ENCODE results near the gene SPDEF.

The SPDEF gene

DNA sequence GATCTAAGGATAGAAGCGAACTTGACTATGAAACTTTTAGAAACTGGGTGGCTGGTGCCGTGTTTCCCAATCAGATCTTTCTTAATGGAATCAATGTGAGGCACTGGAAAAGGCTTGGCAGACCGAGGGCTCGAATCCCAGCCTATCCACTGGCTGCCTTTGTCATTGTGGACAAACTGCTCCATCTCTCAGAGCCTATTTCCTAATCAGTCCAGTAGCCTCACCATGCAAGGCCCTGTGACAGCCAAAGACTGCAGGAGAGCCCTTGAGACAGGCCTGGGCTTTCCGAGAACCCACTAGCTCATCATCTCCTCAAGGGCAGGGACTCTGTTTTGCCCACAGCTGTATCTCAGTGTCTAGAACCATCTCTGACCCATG lies 43.4 kb downstream of the SPDEF start:
- DNase-seq: no peak

GRCh38 chr6:34511915-34512737 lies 44.0 kb downstream of the SPDEF start:
- DNase-seq: no peak

DNA sequence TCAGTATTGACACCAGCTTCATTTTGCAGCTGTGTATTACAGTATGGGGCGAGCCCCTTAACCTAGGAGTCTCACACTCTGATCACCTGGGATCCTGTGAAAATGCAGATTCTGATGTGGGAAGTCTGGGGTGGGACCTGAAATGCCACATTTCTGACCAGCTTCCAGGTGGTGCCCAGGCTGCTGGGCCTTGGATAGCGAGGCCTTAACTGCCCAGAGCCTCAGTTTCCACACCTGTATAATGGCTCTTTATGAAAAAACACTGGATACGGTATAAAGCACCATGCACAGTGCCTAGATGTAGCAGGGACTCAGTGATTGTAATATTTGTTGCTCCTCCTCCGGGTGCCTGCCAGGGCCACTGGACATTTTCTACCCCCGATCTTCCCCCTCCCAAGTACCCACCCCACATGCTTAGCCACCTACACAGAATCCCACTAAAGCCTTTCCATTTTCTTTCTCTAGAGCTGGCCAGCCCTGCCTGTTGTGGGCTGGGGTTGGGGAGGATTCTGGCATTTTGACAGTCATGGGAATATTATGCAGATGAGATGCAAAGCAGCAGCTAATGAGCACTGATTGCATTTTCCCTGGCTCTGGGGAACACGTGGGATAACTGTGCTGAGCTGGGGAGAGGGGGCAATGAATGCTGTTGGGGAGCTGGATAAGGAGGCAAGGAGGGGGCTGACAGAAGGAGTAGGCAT lies 44.8 kb downstream of the SPDEF start:
- no peak for DNase-seq

- DNase-seq: no peak
Observed at GRCh38 chr6:34510299-34510698, 45.8 kb downstream of the SPDEF start.

- no peak for DNase-seq
Observed at GRCh38 chr6:34509782-34510181, 46.3 kb downstream of the SPDEF start.

GRCh38 chr6:34508425-34508824 lies 47.7 kb downstream of the SPDEF start:
- DNase-seq: no peak

DNA sequence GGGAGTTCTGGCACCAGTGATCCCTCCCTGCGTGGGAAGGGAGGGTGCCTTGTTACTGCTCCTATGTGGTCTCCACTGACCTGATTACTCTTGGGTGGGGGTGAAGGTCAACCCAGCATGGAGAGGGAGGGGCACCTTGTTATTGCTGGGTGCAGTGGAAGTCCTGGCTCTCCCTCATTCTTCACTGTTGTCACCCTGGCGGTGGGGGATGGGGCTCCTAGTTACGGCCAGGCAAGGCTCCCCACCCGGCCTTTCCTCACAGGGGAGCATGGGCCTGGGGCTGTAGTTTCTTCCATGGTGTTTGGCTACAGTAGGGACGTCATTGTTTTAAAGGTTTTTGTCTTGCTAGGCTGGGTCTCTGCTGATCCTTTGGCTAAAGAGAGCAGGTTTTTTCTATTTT lies 49.4 kb downstream of the SPDEF start:
- no peak for DNase-seq

DNA sequence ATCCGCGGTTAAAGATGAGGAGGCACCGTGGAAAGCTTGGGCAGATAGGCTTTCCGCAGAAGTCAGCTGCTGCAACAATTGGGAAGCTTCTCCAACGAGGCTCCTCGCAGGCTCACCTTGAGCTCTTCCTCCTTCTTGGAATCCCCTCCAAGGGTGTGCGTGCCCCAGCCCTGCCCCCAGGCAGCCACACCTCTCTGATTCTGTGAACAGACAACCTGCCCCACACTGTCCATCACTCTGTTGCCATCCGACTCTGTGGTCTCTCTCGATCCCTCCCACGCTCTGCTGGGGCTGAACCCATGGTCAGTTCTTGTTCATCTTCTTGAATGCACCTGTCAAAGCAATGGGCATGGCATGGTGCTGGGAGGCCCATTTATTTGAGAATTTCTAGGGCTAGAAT lies 58.7 kb downstream of the SPDEF start:
- DNase-seq: no peak

- no peak for DNase-seq
Observed at GRCh38 chr6:34496103-34496685, 59.9 kb downstream of the SPDEF start.

DNA sequence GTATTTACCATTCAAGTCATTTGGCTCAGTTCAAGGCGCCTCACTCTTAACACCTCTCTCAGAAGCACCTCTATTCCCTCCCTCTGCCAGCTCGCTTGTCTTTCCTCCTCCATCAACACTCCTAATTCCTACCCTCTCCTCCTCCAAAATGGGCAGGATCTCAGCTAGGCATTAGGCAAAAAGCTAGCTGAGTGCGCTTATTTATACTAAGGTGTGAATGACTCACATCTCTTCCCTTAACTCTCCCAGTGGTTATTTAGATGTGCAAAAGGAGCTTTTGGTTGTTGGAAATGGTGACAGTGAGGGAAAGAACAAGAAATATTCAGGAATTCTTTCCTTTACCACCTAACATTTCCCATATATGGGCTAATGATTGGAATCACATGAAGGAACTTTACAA lies 61.2 kb downstream of the SPDEF start:
- DNase-seq: no peak

GRCh38 chr6:34493344-34493743 lies 62.8 kb downstream of the SPDEF start:
- DNase-seq: no peak

DNA sequence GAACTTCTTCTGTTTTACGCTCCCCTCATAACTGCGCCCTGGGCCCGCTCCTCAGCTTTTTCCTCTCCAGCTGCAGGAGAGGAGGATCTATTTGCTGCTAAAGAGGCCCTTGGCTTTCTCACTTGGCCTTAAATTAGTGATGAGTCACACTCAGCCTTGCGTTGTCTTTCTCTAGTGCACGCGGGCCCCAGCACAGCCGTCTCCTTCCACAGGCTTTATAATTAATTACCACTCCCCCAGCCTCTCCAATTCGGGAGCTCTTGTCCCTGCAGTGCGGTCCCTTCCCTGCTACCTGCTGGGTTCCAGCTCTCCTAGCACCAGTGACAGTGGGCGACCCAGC lies 65.1 kb downstream of the SPDEF start:
- peak; percentile 59 for DNase-seq

GRCh38 chr6:34490390-34491090 lies 65.6 kb downstream of the SPDEF start:
- no peak for DNase-seq

- DNase-seq: no peak
Observed at GRCh38 chr6:34489207-34489805, 66.8 kb downstream of the SPDEF start.

Measured in right hindlimb (tissue), 1 donor.